ENCODE measurements around the gene PAK1. TPM values are rescaled to one million over a fixed set of nuclear protein-coding genes. Genes with fewer than 3 reads are reported as not detected.

PAK1 gene
- total and polyA plus RNA-seq, 2 of the 8 experiments (the other 6 are each of a cell fraction or from before 2014, with no cell fraction given), result 87.7 to 151 TPM

DNA sequence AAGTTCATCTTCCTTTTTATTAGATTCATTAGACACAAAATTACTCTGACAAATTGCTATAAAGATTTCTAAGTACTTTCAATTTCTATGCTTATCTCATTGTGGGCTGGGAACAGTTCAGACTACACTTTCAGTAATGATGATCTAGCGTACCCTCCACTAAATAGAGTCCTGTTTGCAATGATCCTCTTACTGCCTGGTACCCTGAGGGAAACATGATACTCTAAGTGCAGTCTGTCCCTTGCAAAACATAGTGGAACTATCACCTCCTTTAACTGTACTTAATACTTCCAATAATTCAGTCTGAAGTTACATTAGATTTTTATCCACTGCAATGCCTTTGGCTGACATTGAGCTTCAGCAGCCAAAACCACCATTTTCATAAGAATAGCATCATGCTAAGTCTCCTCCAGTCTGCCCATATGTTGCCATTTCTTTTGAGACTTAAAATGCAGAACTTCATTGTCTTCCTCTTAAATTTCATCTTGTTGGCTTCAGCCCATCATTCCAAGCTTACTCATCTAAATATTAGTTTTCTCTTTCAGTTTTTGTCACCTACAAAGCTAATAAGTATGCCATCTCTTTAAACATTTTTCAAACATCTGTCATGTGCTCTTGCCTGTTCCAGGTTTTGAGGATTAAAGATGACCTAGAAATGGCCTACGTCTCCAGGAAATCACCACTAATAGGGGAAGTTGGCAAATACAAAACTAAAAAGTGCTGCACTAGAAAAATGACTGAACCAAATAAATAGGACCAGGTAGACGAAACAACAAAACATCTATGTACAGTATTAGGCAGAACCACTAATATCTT lies 55.5 kb downstream of the PAK1 start:
- no peak overlapping the region for H2BK20ac ChIP-seq (ENCODE audit: low read length)
- POLR2A ChIA-PET (ENCODE audit: partially characterized antibody), result no interaction called here
- H2BK120ac ChIP-seq (replicated peaks; ENCODE audit: low read depth, low read length), result no peak overlapping the region
- TF ChIP-seq JUND (IDR thresholded peaks at IDR 0.05; ENCODE audit: low read length) (no peak), PHF8 (conservative IDR thresholded peaks at IDR 0.05; ENCODE audit: low read depth, low read length) (no peak), HDAC2 (IDR thresholded peaks at IDR 0.05; ENCODE audit: borderline replicate concordance in 1 of 2, low read depth in 2 of 2, low read length in 2 of 2) (no peak), YY1 (IDR thresholded peaks at IDR 0.05; ENCODE audit: low read depth, low read length) (no peak), POLR2AphosphoS5 (IDR thresholded peaks at IDR 0.05; ENCODE audit: low read depth, low read length) (no peak), EZH2 (IDR thresholded peaks at IDR 0.05; ENCODE audit: low read depth, low read length, severe bottlenecking) (no peak), EGR1 (IDR thresholded peaks at IDR 0.05; ENCODE audit: borderline replicate concordance, low read depth, low read length) (no peak), TCF12 (IDR thresholded peaks at IDR 0.05; ENCODE audit: low read depth, low read length) (no peak), FOSL1 (IDR thresholded peaks at IDR 0.05; ENCODE audit: insufficient read depth, low read depth, low read length) (no peak), CREB1 (IDR thresholded peaks at IDR 0.05) (no peak), TAF1 (IDR thresholded peaks at IDR 0.05; ENCODE audit: low read depth, low read length) (no peak)
- TF ChIP-seq, protein P1, sequence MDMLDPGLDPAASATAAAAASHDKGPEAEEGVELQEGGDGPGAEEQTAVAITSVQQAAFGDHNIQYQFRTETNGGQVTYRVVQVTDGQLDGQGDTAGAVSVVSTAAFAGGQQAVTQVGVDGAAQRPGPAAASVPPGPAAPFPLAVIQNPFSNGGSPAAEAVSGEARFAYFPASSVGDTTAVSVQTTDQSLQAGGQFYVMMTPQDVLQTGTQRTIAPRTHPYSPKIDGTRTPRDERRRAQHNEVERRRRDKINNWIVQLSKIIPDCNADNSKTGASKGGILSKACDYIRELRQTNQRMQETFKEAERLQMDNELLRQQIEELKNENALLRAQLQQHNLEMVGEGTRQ (IDR thresholded peaks at IDR 0.05; ENCODE audit: low read length), result no peak

More for the DNA sequence above, 55.5 kb downstream of the PAK1 start:
- 86% methylated on average over 3 of the region's 3 CpGs; no CpG with 5 or more reads in 1 of the 2 experiments for WGBS, 2 experiments (ENCODE audit: extremely low coverage in 1 of 2, insufficient coverage in 1 of 2, insufficient read length in 1 of 2, insufficient replicate concordance in 2 of 2, low coverage in 1 of 2, low lambda C conversion rate in 2 of 2, missing lambda C conversion rate in 1 of 2)
- Histone ChIP-seq H3K23ac (ENCODE audit: insufficient read length) (no peak overlapping the region), H3K23me2 (ENCODE audit: low read depth, low read length) (no peaks in the 10 kb centered on the region; the same call in 1 of the 2 replicates), H2BK5ac (ENCODE audit: low read depth, low read length) (no peak overlapping the region), H3K18ac (ENCODE audit: extremely low read depth, low read length) (no peak overlapping the region), H3K56ac (replicated peaks; ENCODE audit: insufficient read length, low read depth, low read length) (no peak overlapping the region), H2AK5ac (ENCODE audit: low read depth, low read length) (no peak overlapping the region), H3K79me2 (ENCODE audit: control insufficient read depth in 1 of 2, insufficient read depth in 2 of 2, low read length in 2 of 2) (peaks cover 0 to 76% of the 10 kb centered on the region in 2 experiments; a peak in 2 of 4 replicates), H2BK15ac (ENCODE audit: low read length) (no peak overlapping the region), H3K4me2 (ENCODE audit: insufficient read depth in 1 of 2, low read depth in 2 of 2, low read length in 2 of 2) (peak overlapping the region in 1 of 2 experiments; percentile 24; a peak in 1 of 4 replicates), H4K5ac (ENCODE audit: insufficient read length, low read depth, low read length) (peak overlapping the region; percentile 18), H3K27me3 (replicated peaks in 1 of 4; ENCODE audit: control insufficient read depth in 3 of 4, extremely low read depth in 1 of 4, insufficient read depth in 3 of 4, low read length in 3 of 4) (no peaks in the 10 kb centered on the region), H3K27ac (ENCODE audit: low read depth, low read length) (no peak overlapping the region), H3K4me3 (ENCODE audit: extremely low read depth in 1 of 4, insufficient read depth in 2 of 4, low read depth in 3 of 4, low read length in 4 of 4) (no peak overlapping the region; a peak in 1 of 8 replicates), H4K91ac (replicated peaks; ENCODE audit: insufficient read length, low read length) (no peak overlapping the region), H3K14ac (ENCODE audit: insufficient read length) (no peak overlapping the region), H3K79me1 (ENCODE audit: low read depth, low read length) (no peaks in the 10 kb centered on the region), H2BK12ac (ENCODE audit: low read depth, low read length) (no peak overlapping the region), H2AFZ (ENCODE audit: low read length) (no peak overlapping the region), H3K9me3 (ENCODE audit: insufficient read depth in 2 of 2, low read depth in 1 of 2, low read length in 1 of 2) (no peaks in the 10 kb centered on the region), H4K20me1 (replicated peaks in 1 of 2; ENCODE audit: control insufficient read depth in 1 of 2, insufficient read depth in 2 of 2, low read length in 2 of 2) (no peaks in the 10 kb centered on the region), H3K4me1 (replicated peaks in 1 of 4; ENCODE audit: control insufficient read depth in 3 of 4, insufficient read depth in 4 of 4, low read length in 3 of 4) (peaks cover 0 to 16% (median 4%) of the 10 kb centered on the region in 4 experiments; a peak in 6 of 7 replicates), H3K4ac (replicated peaks; ENCODE audit: insufficient read length, low read depth, low read length) (no peak overlapping the region), H3K36me3 (ENCODE audit: control insufficient read depth in 2 of 4, insufficient read depth in 4 of 4, low read length in 3 of 4) (no peaks in the 10 kb centered on the region), H4K8ac (ENCODE audit: extremely low read depth, insufficient read depth, low read length) (no peak overlapping the region), H3K9ac (replicated peaks in 1 of 4; ENCODE audit: extremely low read depth in 1 of 4, low read depth in 3 of 4, low read length in 3 of 4) (no peak overlapping the region)
- CTCF ChIA-PET (ENCODE audit: partially characterized antibody), result interaction anchor here (1.2 kb wide), 1 partner anchor 130 kb away, joined by 3 read pairs; no protein-coding TSS in a partner anchor
- DNase-seq (ENCODE audit: low read depth in 1 of 2, low spot score in 2 of 2) (no peak), FAIRE-seq (no peak)
